ENCODE data around the gene PIEZO1. TPM values are rescaled to one million over a fixed set of nuclear protein-coding genes. Genes with fewer than 3 reads are reported as not detected.

The PIEZO1 gene
- total RNA-seq, 6 experiments from 2014 or later: 48.9 to 91.9 (median 64.4) TPM

GRCh38 chr16:88705801-88706228, 79.2 kb downstream of the PIEZO1 start:
- WGBS (ENCODE audit: insufficient coverage, low coverage, low lambda C conversion rate, missing lambda C conversion rate): no CpG with 5 or more reads among the region's 57 CpGs
- no peaks in the 10 kb centered on the region for H3K9me3 ChIP-seq
- peaks cover 0 to 21% (median 6%) of the 10 kb centered on the region in 4 donors for H3K4me1 ChIP-seq
- peak overlapping the region; percentile 100 for H3K4me3 ChIP-seq
- H3K27me3 ChIP-seq: no peaks in the 10 kb centered on the region
- H3K27ac ChIP-seq: peak overlapping the region; percentile 53 to 82 (median 75)
- DNase-seq: no peak
- intact Hi-C loops (cut with DNase I): no loop called here
- TF ChIP-seq, protein P1, sequence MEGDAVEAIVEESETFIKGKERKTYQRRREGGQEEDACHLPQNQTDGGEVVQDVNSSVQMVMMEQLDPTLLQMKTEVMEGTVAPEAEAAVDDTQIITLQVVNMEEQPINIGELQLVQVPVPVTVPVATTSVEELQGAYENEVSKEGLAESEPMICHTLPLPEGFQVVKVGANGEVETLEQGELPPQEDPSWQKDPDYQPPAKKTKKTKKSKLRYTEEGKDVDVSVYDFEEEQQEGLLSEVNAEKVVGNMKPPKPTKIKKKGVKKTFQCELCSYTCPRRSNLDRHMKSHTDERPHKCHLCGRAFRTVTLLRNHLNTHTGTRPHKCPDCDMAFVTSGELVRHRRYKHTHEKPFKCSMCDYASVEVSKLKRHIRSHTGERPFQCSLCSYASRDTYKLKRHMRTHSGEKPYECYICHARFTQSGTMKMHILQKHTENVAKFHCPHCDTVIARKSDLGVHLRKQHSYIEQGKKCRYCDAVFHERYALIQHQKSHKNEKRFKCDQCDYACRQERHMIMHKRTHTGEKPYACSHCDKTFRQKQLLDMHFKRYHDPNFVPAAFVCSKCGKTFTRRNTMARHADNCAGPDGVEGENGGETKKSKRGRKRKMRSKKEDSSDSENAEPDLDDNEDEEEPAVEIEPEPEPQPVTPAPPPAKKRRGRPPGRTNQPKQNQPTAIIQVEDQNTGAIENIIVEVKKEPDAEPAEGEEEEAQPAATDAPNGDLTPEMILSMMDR (IDR thresholded peaks at IDR 0.05): no peak
- TF ChIP-seq POLR2A (IDR thresholded peaks at IDR 0.05): no peak
- H3K36me3 ChIP-seq: no peaks in the 10 kb centered on the region
- ATAC-seq: peak in 3 of 4 donors; percentile 1 to 6 (median 2)

GRCh38 chr16:88705076-88705684, 79.8 kb downstream of the PIEZO1 start:
- no peaks in the 10 kb centered on the region for H3K9me3 ChIP-seq
- TF ChIP-seq, protein P1 (IDR thresholded peaks at IDR 0.05): no peak
- TF ChIP-seq POLR2A (IDR thresholded peaks at IDR 0.05): no peak
- no peaks in the 10 kb centered on the region for H3K36me3 ChIP-seq
- peaks cover 0 to 21% (median 6%) of the 10 kb centered on the region in 4 donors for H3K4me1 ChIP-seq
- no peaks in the 10 kb centered on the region for H3K27me3 ChIP-seq
- peak overlapping the region; percentile 100 for H3K4me3 ChIP-seq
- intact Hi-C loops (cut with DNase I): no loop called here
- peak in 1 of 4 donors; percentile 3 for ATAC-seq
- 7% methylated on average over 3 of the region's 9 CpGs for WGBS (ENCODE audit: insufficient coverage, low coverage, low lambda C conversion rate, missing lambda C conversion rate)
- DNase-seq: no peak
- peak overlapping the region; percentile 46 to 82 (median 75) for H3K27ac ChIP-seq

DNA sequence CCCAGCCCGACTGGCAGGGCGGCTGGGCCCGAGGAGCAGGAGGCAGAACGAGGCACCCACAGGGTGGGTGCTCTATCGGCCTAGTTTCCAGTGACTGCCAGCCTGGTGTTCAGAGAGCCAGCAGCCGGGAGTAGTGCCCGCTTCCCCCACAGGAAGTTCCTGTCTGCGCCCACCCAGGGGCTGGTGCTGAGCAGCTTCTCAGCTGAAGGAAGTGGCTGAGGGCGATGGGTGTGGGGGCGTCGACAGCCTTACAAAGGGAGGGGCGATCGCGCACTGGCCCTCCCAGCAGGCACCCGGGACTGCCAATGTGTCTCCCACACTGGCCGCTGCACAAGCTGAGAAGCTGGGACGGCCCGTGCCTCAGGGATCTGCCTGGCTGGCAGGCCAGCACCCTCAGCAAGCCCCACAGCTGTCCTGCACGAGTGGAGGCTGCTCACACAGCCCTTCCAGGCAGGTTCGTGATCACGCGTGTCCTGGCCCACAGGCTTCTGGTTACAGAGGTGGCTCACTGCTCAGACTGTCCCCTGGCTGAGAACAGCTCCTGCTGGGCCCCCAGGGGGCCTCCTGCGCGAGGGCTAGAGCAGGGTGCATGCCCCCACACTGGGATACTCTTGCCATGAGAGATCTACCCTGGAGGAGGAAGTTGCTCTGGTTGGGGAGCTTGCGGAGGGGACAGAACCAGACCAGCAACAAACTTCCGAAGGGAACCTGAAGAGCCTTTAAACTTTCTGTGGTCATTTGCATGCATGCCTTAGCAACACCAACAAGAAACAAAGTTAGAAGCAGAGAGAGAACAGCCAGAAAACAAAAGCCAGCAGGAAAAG, 81.3 kb downstream of the PIEZO1 start:
- ATAC-seq (peak; percentile 3 to 28 (median 17)), DNase-seq (peak in 2 of 3 donors; percentile 61 to 77)
- WGBS (ENCODE audit: insufficient coverage, low coverage, low lambda C conversion rate, missing lambda C conversion rate): 58% methylated on average over 9 of the region's 26 CpGs
- Histone ChIP-seq H3K4me3 (peak overlapping the region in 2 of 3 donors; percentile 9 to 10), H3K27ac (peak overlapping the region; percentile 58 to 82 (median 75)), H3K36me3 (peaks cover 0 to 4% (median 0%) of the 10 kb centered on the region in 4 donors), H3K9me3 (no peaks in the 10 kb centered on the region), H3K4me1 (peaks cover 0 to 21% (median 6%) of the 10 kb centered on the region in 4 donors), H3K27me3 (no peaks in the 10 kb centered on the region)
- TF ChIP-seq, protein P1 (IDR thresholded peaks at IDR 0.05): no peak
- peak; percentile 24 for TF ChIP-seq POLR2A (IDR thresholded peaks at IDR 0.05)
- intact Hi-C loops (cut with DNase I): no loop called here

DNA sequence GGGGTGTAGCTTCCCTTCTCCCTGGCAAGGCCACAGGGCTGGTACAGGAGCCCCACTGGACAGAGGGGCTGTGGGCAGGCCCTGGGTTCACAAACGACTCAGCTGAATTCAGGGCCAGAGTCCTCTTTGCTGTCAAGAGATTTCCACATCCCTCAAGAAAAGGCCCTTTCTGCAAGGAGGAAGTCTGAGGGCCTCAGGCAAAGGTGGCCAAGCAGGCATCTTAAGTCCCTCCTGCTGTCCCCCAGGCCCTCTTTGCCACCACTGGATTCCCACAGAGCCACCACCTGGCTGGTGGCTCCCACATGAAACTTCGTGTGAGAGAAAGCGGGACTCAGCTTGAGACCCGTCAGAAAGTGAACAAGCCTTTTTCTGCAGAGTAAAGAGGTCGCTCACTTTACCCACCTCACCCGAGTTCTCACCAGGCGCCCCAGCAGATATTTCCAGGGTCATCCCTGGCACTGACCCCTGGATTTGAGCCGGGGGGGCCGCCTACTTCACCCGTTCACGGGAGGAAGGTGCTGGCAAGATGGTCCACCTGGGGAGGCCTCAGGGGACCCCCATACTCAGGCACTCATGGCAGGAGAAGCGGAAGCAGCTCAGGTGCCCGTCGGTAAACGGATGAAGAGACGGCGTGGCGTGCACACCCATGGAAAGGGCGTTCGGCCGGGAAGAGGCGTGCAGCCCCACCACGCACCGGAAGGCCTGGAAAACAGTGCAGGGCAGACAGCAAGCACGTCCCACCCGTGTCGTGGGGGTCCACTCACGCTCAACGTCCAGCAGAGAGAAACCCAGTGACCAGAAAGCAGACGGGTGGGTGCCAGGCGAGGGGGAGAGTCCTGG, 82.4 kb downstream of the PIEZO1 start:
- TF ChIP-seq, protein P1 (IDR thresholded peaks at IDR 0.05): no peak
- no peak for TF ChIP-seq POLR2A (IDR thresholded peaks at IDR 0.05)
- ATAC-seq (no peak), DNase-seq (no peak)
- Histone ChIP-seq H3K4me1 (peaks cover 0 to 21% (median 6%) of the 10 kb centered on the region in 4 donors), H3K27me3 (no peaks in the 10 kb centered on the region), H3K4me3 (peak overlapping the region in 2 of 3 donors; percentile 9 to 10), H3K36me3 (peaks cover 0 to 6% (median 0%) of the 10 kb centered on the region in 4 donors), H3K9me3 (no peaks in the 10 kb centered on the region), H3K27ac (peak overlapping the region; percentile 58 to 82 (median 75))
- WGBS (ENCODE audit: insufficient coverage, low coverage, low lambda C conversion rate, missing lambda C conversion rate): 69% methylated on average over 23 of the region's 31 CpGs
- intact Hi-C loops (cut with DNase I): no loop called here

All from right lobe of liver (tissue), 6 donors.